ENCODE results near the gene CCDC102A. TPM values are rescaled to one million over a fixed set of nuclear protein-coding genes. Genes with fewer than 3 reads are reported as not detected.

Gene CCDC102A
- total and polyA plus RNA-seq, 2 of the 13 experiments (the other 11 are each of a cell fraction or from before 2014, with no cell fraction given) = 2.1 to 2.8 TPM

- no peak overlapping the region for H2AFZ ChIP-seq (ENCODE audit: low read length)
- ATAC-seq = no peak
- intact Hi-C loops (cut with micrococcal nuclease; ENCODE audit: unreplicated experiment) = no loop called here
- H3K79me2 ChIP-seq (ENCODE audit: insufficient read depth, low read length) = no peaks in the 10 kb centered on the region
- H3K36me3 ChIP-seq (replicated peaks in 1 of 2; ENCODE audit: control insufficient read depth in 1 of 2, insufficient read depth in 2 of 2, low read length in 2 of 2) = no peaks in the 10 kb centered on the region
- in situ Hi-C loops (cut with HindIII; ENCODE audit: extremely low pct_ligation_motif_present, low pct_unique_long_range_greater_than_20kb) = no loop called here
- no TSS peak for BruUV-seq (replicated peaks)
- no peak overlapping the region for H3K27ac ChIP-seq (ENCODE audit: extremely low read length, insufficient read depth, low read length)
- POLR2A ChIA-PET = interaction anchor here (0.7 to 2.0 kb wide), 4 partner anchors 14 to 76 kb away, joined by 3 to 5 read pairs (median 4); partner anchors contain the start of genes CIAPIN1, COQ9 and POLR2C
- H3K4me2 ChIP-seq (ENCODE audit: low read depth, low read length) = no peak overlapping the region
- H3K9ac ChIP-seq (ENCODE audit: insufficient read depth, low read depth, low read length) = no peak overlapping the region
- peaks cover 25% of the 10 kb centered on the region for H3K4me1 ChIP-seq (ENCODE audit: insufficient read depth, low read length)
- no peaks in the 10 kb centered on the region for H3K9me3 ChIP-seq (ENCODE audit: low read length)
- no peaks in the 10 kb centered on the region for H3K27me3 ChIP-seq (ENCODE audit: control insufficient read depth in 1 of 2, insufficient read depth in 2 of 2, low read length in 2 of 2)
- no peak overlapping the region for H3K4me3 ChIP-seq (replicated peaks in 1 of 3; ENCODE audit: insufficient read depth in 1 of 3, low read depth in 2 of 3, low read length in 3 of 3)
- DNase-seq (ENCODE audit: low spot score) = no peak
- no peak for FAIRE-seq
- H4K20me1 ChIP-seq (ENCODE audit: insufficient read depth, low read length) = no peaks in the 10 kb centered on the region
- no peak for TF ChIP-seq MED1 (CRISPR knock-in tag; IDR thresholded peaks at IDR 0.05)
- TF ChIP-seq MATR3 (CRISPR knock-in tag; IDR thresholded peaks at IDR 0.05) = no peak
- WGBS (ENCODE audit: low lambda C conversion rate) = 60% methylated on average over 8 of the region's 8 CpGs
- CTCF ChIA-PET (ENCODE audit: low intra/inter-chr PET ratio, low total read pairs) = no interaction called here
Measured at GRCh38 chr16:57522960-57523359, 13.4 kb downstream of the CCDC102A start.

GRCh38 chr16:57519796-57520360 lies 16.5 kb downstream of the CCDC102A start:
- no peaks in the 10 kb centered on the region for H3K79me2 ChIP-seq (ENCODE audit: insufficient read depth, low read length)
- no peak overlapping the region for H3K27ac ChIP-seq (ENCODE audit: extremely low read length, insufficient read depth, low read length)
- H3K4me1 ChIP-seq (ENCODE audit: insufficient read depth, low read length) = peaks cover 14% of the 10 kb centered on the region
- in situ Hi-C loops (cut with HindIII; ENCODE audit: extremely low pct_ligation_motif_present, low pct_unique_long_range_greater_than_20kb) (loop anchor here (5.0 kb wide), 3 partner anchors 43 to 218 kb away; no protein-coding TSS in a partner anchor), intact Hi-C loops (cut with micrococcal nuclease; ENCODE audit: unreplicated experiment) (loop anchor here (1.0 kb wide), 5 partner anchors 44 to 220 kb away; partner anchors contain the start of gene POLR2C)
- no peak overlapping the region for H2AFZ ChIP-seq (ENCODE audit: low read length)
- H3K4me2 ChIP-seq (ENCODE audit: low read depth, low read length) = no peak overlapping the region
- no peak overlapping the region for H3K4me3 ChIP-seq (replicated peaks in 1 of 3; ENCODE audit: insufficient read depth in 1 of 3, low read depth in 2 of 3, low read length in 3 of 3)
- ATAC-seq = peak; percentile 91
- WGBS (ENCODE audit: low lambda C conversion rate) = 27% methylated on average over 10 of the region's 10 CpGs
- FAIRE-seq = peak; percentile 87
- no peak overlapping the region for H3K9ac ChIP-seq (ENCODE audit: insufficient read depth, low read depth, low read length)
- no peaks in the 10 kb centered on the region for H4K20me1 ChIP-seq (ENCODE audit: insufficient read depth, low read length)
- CTCF ChIA-PET (ENCODE audit: low intra/inter-chr PET ratio, low total read pairs) = interaction anchor here (1.0 to 4.3 kb wide), 6 partner anchors 43 to 219 kb away, joined by 3 to 78 read pairs (median 11); partner anchors contain the start of gene POLR2C
- no peaks in the 10 kb centered on the region for H3K27me3 ChIP-seq (ENCODE audit: control insufficient read depth in 1 of 2, insufficient read depth in 2 of 2, low read length in 2 of 2)
- DNase-seq (ENCODE audit: low spot score) = peak; percentile 73
- POLR2A ChIA-PET = interaction anchor here (0.8 to 3.0 kb wide), 5 partner anchors 40 to 102 kb away, joined by 3 to 16 read pairs (median 8); partner anchors contain the start of genes CIAPIN1, COQ9 and POLR2C
- no TSS peak for BruUV-seq (replicated peaks)
- H3K9me3 ChIP-seq (ENCODE audit: low read length) = no peaks in the 10 kb centered on the region
- no peaks in the 10 kb centered on the region for H3K36me3 ChIP-seq (replicated peaks in 1 of 2; ENCODE audit: control insufficient read depth in 1 of 2, insufficient read depth in 2 of 2, low read length in 2 of 2)
- TF ChIP-seq, protein P1, sequence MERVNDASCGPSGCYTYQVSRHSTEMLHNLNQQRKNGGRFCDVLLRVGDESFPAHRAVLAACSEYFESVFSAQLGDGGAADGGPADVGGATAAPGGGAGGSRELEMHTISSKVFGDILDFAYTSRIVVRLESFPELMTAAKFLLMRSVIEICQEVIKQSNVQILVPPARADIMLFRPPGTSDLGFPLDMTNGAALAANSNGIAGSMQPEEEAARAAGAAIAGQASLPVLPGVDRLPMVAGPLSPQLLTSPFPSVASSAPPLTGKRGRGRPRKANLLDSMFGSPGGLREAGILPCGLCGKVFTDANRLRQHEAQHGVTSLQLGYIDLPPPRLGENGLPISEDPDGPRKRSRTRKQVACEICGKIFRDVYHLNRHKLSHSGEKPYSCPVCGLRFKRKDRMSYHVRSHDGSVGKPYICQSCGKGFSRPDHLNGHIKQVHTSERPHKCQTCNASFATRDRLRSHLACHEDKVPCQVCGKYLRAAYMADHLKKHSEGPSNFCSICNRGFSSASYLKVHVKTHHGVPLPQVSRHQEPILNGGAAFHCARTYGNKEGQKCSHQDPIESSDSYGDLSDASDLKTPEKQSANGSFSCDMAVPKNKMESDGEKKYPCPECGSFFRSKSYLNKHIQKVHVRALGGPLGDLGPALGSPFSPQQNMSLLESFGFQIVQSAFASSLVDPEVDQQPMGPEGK (CRISPR knock-in tag; IDR thresholded peaks at IDR 0.05) = peak; percentile 84
- no peak for TF ChIP-seq ZNF570 (CRISPR knock-in tag; IDR thresholded peaks at IDR 0.05; ENCODE audit: borderline replicate concordance)
- peak; percentile 14; the same call in 1 of the 2 replicates for TF ChIP-seq ZNF652 (CRISPR knock-in tag; IDR thresholded peaks at IDR 0.05; ENCODE audit: borderline replicate concordance, low read depth)
- TF ChIP-seq THAP11 (CRISPR knock-in tag; IDR thresholded peaks at IDR 0.05) = peak; percentile 64; the same call in 1 of the 2 replicates
- peak; percentile 43; the same call in 1 of the 2 replicates for TF ChIP-seq NRL (CRISPR knock-in tag; IDR thresholded peaks at IDR 0.05; ENCODE audit: borderline replicate concordance)
- TF ChIP-seq RFXANK (CRISPR knock-in tag; IDR thresholded peaks at IDR 0.05) = no peak
- no peak for TF ChIP-seq DRAP1 (CRISPR knock-in tag; IDR thresholded peaks at IDR 0.05)
- TF ChIP-seq, protein P2, sequence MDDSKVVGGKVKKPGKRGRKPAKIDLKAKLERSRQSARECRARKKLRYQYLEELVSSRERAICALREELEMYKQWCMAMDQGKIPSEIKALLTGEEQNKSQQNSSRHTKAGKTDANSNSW (CRISPR knock-in tag; IDR thresholded peaks at IDR 0.05; ENCODE audit: borderline replicate concordance) = no peak
- no peak for TF ChIP-seq POLR2AphosphoS2 (IDR thresholded peaks at IDR 0.05; ENCODE audit: low read depth, low read length)
- TF ChIP-seq MEIS2 (CRISPR knock-in tag; IDR thresholded peaks at IDR 0.05) = no peak
- no peak for TF ChIP-seq SP1 (IDR thresholded peaks at IDR 0.05)
- no peak for TF ChIP-seq SP1 (CRISPR knock-in tag; IDR thresholded peaks at IDR 0.05)
- no peak for TF ChIP-seq U2AF2 (IDR thresholded peaks at IDR 0.05; ENCODE audit: low read depth, low read length)
- TF ChIP-seq ZNF124 (CRISPR knock-in tag; IDR thresholded peaks at IDR 0.05) = no peak
- TF ChIP-seq U2AF1 (optimal IDR thresholded peaks at IDR 0.05; ENCODE audit: low read depth, low read length) = no peak

Data from HepG2 (cell line).